Esophagus squamous epithelium (tissue), 4 donors: Measurements from ENCODE around the gene PSMD4.

ENCODE experiments used
- POLR2A ChIP-seq, 4 donors: fragments of 450-650 bp; IDR thresholded peaks; one replicate each; pipeline ENCODE4 v1.6.1; 2017; ENCODE audit warnings: antibody characterized with exemption in 4 of 4, mild to moderate bottlenecking in 4 of 4, moderate library complexity in 3 of 4
- TF ChIP-seq, protein P1 (sequence below), 6 experiments: fragments of 450-650 bp in 4 of 6; fragments of 200-600 bp in 2 of 6; sonication (generic) in 2 of 6; IDR thresholded peaks; one replicate each; pipeline ENCODE4 v1.5.1; 2016 to 2019; ENCODE audit warnings: antibody characterized with exemption in 6 of 6, mild to moderate bottlenecking in 4 of 6, moderate library complexity in 4 of 6

GRCh38 chr1:151313501-151313900, 59.0 kb downstream of the PSMD4 start:
- TF ChIP-seq, protein P1, sequence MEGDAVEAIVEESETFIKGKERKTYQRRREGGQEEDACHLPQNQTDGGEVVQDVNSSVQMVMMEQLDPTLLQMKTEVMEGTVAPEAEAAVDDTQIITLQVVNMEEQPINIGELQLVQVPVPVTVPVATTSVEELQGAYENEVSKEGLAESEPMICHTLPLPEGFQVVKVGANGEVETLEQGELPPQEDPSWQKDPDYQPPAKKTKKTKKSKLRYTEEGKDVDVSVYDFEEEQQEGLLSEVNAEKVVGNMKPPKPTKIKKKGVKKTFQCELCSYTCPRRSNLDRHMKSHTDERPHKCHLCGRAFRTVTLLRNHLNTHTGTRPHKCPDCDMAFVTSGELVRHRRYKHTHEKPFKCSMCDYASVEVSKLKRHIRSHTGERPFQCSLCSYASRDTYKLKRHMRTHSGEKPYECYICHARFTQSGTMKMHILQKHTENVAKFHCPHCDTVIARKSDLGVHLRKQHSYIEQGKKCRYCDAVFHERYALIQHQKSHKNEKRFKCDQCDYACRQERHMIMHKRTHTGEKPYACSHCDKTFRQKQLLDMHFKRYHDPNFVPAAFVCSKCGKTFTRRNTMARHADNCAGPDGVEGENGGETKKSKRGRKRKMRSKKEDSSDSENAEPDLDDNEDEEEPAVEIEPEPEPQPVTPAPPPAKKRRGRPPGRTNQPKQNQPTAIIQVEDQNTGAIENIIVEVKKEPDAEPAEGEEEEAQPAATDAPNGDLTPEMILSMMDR (IDR thresholded peaks at IDR 0.05) = no peak
- TF ChIP-seq POLR2A (IDR thresholded peaks at IDR 0.05) = no peak
